SK-N-SH treated with all-trans-retinoic acid at 6 μM for 48 hours (cell line): ENCODE data around the gene ACTG2.

ENCODE experiments used
- ISL1 ChIP-seq: fragments of 250-450 bp; sonication (Bioruptor Pico); IDR thresholded peaks from 2 replicates; pipeline ENCODE4 v2.1.2; 2022; ENCODE audit warnings: mild to moderate bottlenecking, moderate library complexity
- PATZ1 ChIP-seq: fragments of 250-450 bp; sonication (Bioruptor Pico); IDR thresholded peaks from 2 replicates; pipeline ENCODE4 v1.8.0; 2020; ENCODE audit warnings: mild to moderate bottlenecking, moderate library complexity, borderline replicate concordance
- PPARA ChIP-seq: fragments of 250-450 bp; sonication (Bioruptor Pico); IDR thresholded peaks from 2 replicates; pipeline ENCODE4 v1.5.0; 2020; ENCODE audit warnings: mild to moderate bottlenecking, borderline replicate concordance
- RARB ChIP-seq: fragments of 250-450 bp; sonication (Bioruptor Pico); IDR thresholded peaks from 2 replicates; pipeline ENCODE4 v1.8.0; 2021; ENCODE audit warnings: mild to moderate bottlenecking, moderate library complexity
- ZC3H10 ChIP-seq: fragments of 250-450 bp; sonication (Bioruptor Pico); IDR thresholded peaks from 2 replicates; pipeline ENCODE4 v1.5.1; 2021; ENCODE audit warnings: mild to moderate bottlenecking, moderate library complexity
- ZNF565 ChIP-seq: fragments of 450-650 bp; formaldehyde crosslinking; conservative IDR thresholded peaks from 2 replicates; pipeline ENCODE4 v1.5.0; 2020; ENCODE audit warnings: low read depth, mild to moderate bottlenecking, moderate library complexity
- ZNF8 ChIP-seq: fragments of 450-650 bp; formaldehyde crosslinking; IDR thresholded peaks from 2 replicates; pipeline ENCODE4 v1.5.0; 2020; ENCODE audit warnings: mild to moderate bottlenecking, moderate library complexity
- TF ChIP-seq, protein P1 (sequence below): fragments of 250-450 bp; sonication (Bioruptor Pico); IDR thresholded peaks from 2 replicates; pipeline ENCODE4 v1.5.1; 2020; ENCODE audit warnings: low read depth, mild to moderate bottlenecking, moderate library complexity

DNA sequence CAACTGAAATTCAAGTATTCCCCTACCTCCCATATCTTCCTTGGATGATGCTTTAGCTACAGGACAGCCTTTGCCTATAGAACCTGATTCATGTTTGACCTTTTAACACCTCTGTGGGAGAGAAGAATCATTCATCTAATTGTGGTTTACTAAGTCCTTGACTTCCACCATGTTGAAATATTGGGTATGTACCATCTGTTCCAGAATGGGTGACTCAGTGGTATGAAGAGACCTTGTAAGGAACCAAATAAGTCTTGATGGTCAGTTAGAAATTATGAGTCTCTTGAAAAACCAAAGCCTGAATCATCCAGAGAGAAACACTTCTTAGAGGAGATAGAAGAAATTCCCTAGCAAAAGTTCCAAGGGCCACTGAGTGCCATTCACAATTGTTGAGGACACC is 36.6 kb upstream of the ACTG2 start:
- TF ChIP-seq PATZ1, result no peak
- TF ChIP-seq ZNF565 (CRISPR knock-in tag), result no peak
- TF ChIP-seq ISL1 (CRISPR knock-in tag), result no peak
- TF ChIP-seq PPARA (CRISPR knock-in tag), result no peak
- no peak for TF ChIP-seq ZNF8 (CRISPR knock-in tag)
- TF ChIP-seq, protein P1, sequence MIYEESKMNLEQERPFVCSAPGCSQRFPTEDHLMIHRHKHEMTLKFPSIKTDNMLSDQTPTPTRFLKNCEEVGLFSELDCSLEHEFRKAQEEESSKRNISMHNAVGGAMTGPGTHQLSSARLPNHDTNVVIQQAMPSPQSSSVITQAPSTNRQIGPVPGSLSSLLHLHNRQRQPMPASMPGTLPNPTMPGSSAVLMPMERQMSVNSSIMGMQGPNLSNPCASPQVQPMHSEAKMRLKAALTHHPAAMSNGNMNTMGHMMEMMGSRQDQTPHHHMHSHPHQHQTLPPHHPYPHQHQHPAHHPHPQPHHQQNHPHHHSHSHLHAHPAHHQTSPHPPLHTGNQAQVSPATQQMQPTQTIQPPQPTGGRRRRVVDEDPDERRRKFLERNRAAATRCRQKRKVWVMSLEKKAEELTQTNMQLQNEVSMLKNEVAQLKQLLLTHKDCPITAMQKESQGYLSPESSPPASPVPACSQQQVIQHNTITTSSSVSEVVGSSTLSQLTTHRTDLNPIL (CRISPR knock-in tag), result no peak
- TF ChIP-seq ZC3H10 (CRISPR knock-in tag), result no peak
- TF ChIP-seq RARB (CRISPR knock-in tag), result no peak
